Lower leg skin (tissue), 4 donors: Measurements from ENCODE around the gene KRT2. TPM values are rescaled to one million over a fixed set of nuclear protein-coding genes. Genes with fewer than 3 reads are reported as not detected.

Experiments
- DNase-seq, 2 donors: peaks; one replicate each; pipeline ENCODE4 v3.0.0-alpha.2; 2019; ENCODE audit warnings: low spot score in 2 of 2
- H3K4me3 ChIP-seq: fragments of 200-600 bp; sonication (generic); 2 replicates; pipeline ENCODE4 v1.5.1; 2017; ENCODE audit warnings: mild to moderate bottlenecking, low read depth; ENCODE audit not compliant: poor library complexity, severe bottlenecking
- POLR2A ChIP-seq, 2 donors: fragments of 450-650 bp; IDR thresholded peaks; one replicate each; pipeline ENCODE4 v1.6.1; 2016 to 2017; ENCODE audit warnings: antibody characterized with exemption in 2 of 2, mild to moderate bottlenecking in 1 of 2, moderate library complexity in 1 of 2
- WGBS, 2 donors: methylation state at CpG; one replicate each; pipeline ENCODE4 v1.1.5; 2018; 5-methylcytosine and 5-hydroxymethylcytosine counted together
- intact Hi-C: fragments of 100-400 bp; cut with DNase I; formaldehyde crosslinking; loops from one replicate; pipeline ENCODE4 v1.15.0; 2023; ENCODE audit warnings: low total_unique reads
- total RNA-seq, 4 donors: library from RNA; depleted of rRNA; stranded (reverse); fragments of >200 nt; gene quantifications; one replicate each; pipeline ENCODE4 v1.1.0, GENCODE V29; 2016
- TF ChIP-seq, protein P1 (sequence below), 3 donors: fragments of 450-650 bp; IDR thresholded peaks; one replicate each; pipeline ENCODE4 v1.5.1; 2016; ENCODE audit warnings: antibody characterized with exemption in 3 of 3, mild to moderate bottlenecking in 3 of 3, moderate library complexity in 2 of 3

KRT2 gene
- total RNA-seq, 4 donors from 2014 or later: 1,166 to 2,212 (median 1,643) TPM

DNA sequence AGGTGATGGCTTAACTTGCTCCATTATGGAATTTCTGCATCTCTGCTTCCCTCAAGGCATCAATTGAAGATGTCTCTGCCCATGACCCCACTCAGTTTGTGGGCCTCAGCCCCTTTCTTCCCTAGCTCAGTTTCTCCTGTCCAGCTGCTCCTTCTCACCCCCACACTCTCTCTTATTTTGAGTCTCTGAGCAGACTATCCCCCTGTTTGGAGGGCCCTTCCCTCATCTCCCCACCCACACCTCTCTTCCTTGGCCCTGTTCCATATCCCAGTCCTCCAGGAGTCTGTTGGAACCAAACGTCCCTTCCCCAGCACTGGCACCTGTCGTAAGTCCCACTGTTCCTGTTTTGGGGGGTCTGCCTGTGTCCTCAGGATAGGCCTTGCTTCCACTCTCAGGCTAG lies 36.5 kb upstream of the KRT2 start:
- H3K4me3 ChIP-seq: no peak overlapping the region
- TF ChIP-seq, protein P1, sequence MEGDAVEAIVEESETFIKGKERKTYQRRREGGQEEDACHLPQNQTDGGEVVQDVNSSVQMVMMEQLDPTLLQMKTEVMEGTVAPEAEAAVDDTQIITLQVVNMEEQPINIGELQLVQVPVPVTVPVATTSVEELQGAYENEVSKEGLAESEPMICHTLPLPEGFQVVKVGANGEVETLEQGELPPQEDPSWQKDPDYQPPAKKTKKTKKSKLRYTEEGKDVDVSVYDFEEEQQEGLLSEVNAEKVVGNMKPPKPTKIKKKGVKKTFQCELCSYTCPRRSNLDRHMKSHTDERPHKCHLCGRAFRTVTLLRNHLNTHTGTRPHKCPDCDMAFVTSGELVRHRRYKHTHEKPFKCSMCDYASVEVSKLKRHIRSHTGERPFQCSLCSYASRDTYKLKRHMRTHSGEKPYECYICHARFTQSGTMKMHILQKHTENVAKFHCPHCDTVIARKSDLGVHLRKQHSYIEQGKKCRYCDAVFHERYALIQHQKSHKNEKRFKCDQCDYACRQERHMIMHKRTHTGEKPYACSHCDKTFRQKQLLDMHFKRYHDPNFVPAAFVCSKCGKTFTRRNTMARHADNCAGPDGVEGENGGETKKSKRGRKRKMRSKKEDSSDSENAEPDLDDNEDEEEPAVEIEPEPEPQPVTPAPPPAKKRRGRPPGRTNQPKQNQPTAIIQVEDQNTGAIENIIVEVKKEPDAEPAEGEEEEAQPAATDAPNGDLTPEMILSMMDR (IDR thresholded peaks at IDR 0.05): no peak
- TF ChIP-seq POLR2A (IDR thresholded peaks at IDR 0.05): no peak
- 63 to 86% methylated on average over 2 of the region's 2 CpGs for WGBS, 2 donors
- DNase-seq: no peak
- intact Hi-C loops: loop anchor here (10.0 kb wide), 1 partner anchor 176 kb away; no protein-coding TSS in a partner anchor

DNA sequence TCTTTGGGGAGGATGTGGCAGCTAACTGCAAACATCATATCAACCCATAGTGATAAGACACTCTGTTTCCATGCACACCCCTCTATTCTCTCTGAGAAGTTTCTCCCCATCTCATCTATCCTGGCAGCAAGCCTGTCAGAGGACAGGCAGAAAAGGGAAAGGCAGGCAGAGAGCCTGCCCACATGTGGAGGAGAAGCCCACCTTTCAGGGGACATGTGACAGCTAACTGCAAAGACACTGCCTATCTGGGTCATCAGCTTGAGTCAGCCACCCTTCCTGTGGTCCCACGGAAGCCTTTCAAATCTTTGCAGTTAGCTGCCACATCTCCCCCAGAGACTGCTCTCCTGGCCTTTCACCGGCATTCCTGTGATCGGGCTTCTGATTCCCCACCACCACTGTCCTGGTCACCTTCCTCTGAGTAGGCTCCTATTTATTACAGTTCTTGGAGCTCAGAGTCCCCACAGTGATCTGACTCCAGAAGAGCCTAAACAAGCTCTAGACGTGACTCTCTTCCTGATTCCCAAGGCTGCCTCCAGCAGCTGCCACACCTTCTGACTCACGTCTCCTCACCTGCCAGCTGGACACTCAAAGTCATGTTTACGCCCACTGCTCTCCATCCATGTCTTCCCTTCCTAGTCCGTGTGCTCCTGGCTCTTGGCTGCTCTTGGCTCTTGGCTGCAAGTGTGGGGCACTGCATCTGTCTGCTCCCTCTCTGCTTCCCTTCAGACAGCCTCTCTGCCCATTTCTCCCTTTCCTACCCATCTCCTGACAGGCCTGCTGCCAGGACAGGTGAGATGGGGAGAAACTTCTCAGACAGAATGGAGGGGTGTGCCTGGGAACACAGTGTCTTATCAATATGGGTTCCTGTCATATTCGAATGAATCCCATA lies 35.7 kb upstream of the KRT2 start:
- no peak for TF ChIP-seq POLR2A (IDR thresholded peaks at IDR 0.05)
- TF ChIP-seq, protein P1 (IDR thresholded peaks at IDR 0.05): no peak
- H3K4me3 ChIP-seq: no peak overlapping the region
- 44 to 51% methylated on average over 8 of the region's 8 CpGs for WGBS, 2 donors
- DNase-seq: no peak
- intact Hi-C loops: loop anchor here (10.0 kb wide), 1 partner anchor 177 kb away; no protein-coding TSS in a partner anchor

DNA sequence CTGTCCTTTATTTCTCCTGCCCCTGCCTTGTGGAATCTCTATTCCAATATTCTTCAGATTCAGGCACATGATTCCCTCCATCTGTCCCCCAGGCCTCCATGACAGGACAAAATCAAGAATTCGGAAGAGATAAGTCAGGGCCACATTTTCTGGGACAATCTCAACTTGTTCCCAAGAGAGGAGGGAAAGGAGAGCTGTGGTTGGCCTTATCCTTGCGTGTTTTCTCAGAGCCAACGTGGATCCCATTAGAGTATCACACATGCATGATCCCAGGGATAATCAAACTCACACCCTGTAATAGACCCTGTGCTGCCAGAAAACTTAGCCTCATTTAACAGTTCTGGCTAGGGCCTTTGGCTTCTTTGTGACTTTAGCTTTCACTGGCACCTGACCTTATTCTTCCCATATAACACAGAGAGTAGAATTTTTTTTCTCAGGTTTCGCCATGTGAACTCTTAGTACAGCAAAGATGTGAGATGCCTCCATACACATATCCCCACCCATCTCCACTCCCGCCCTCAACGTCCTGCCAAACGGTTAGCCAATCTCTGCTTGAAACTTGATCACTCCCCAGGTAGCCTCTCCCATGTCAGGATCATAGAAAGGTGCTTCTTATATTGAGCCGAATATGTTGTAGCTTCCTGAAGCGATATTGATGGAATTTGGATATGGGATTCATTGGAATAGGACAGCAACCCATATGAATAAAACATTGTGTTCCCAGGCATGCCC lies 34.9 kb upstream of the KRT2 start:
- 48 to 57% methylated on average over 9 of the region's 9 CpGs for WGBS, 2 donors
- TF ChIP-seq, protein P1 (IDR thresholded peaks at IDR 0.05): no peak
- no peak for TF ChIP-seq POLR2A (IDR thresholded peaks at IDR 0.05)
- DNase-seq: peak in 1 of 2 donors; percentile 51
- intact Hi-C loops: loop anchor here (10.0 kb wide), 1 partner anchor 178 kb away; no protein-coding TSS in a partner anchor
- no peak overlapping the region for H3K4me3 ChIP-seq

DNA sequence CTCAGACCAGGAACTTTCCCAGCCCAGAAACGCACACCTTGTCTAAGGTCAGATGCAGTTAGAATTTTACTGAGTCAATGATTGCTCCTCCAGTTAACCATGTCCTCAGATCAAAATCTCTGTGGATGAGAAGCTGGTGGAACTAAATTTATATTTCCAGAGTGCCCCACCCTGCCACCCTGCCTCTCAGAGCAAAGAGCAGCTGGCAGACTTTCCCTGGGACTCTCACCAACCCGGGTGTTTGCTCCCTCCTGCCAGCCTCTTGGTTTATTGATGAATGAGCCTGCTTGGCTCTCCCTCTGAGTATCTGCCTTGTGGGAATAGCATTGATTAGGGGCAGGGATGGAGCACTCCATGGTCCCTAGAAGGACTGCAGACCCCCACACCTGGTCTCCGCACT lies 34.1 kb upstream of the KRT2 start:
- H3K4me3 ChIP-seq: no peak overlapping the region
- WGBS, 2 donors: 56 to 64% methylated on average over 3 of the region's 3 CpGs
- no peak for DNase-seq
- intact Hi-C loops: loop anchor here (10.0 kb wide), 1 partner anchor 179 kb away; no protein-coding TSS in a partner anchor
- no peak for TF ChIP-seq POLR2A (IDR thresholded peaks at IDR 0.05)
- TF ChIP-seq, protein P1 (IDR thresholded peaks at IDR 0.05): no peak

DNA sequence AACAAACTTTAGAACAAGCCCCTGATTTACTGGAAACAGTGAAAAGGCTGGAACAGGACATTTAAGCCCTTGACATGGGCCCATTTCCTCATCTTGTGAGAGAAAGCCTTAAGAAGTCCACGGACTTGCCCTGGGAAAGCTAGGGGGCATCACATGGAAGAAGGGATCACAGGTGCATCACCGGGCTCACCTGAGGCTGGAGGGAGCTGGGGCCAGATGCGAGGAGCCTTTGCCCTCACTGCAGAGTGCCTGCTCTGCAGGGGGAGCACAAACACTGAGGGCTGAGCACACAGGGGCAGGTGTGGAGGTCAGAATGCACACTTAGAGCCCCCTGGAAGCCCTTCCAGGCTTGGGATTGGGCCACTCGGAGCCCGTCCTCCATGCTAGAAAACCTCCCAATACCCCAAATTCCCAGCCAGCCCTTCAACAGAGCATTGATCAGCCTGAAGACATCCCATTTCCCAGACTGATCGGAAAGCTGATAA lies 33.4 kb upstream of the KRT2 start:
- TF ChIP-seq, protein P1 (IDR thresholded peaks at IDR 0.05): no peak
- no peak for TF ChIP-seq POLR2A (IDR thresholded peaks at IDR 0.05)
- no peak for DNase-seq
- intact Hi-C loops: loop anchor here (10.0 kb wide), 1 partner anchor 179 kb away; no protein-coding TSS in a partner anchor
- WGBS, 2 donors: 74 to 81% methylated on average over 6 of the region's 6 CpGs
- no peak overlapping the region for H3K4me3 ChIP-seq
